ENCODE results near the gene LHFPL2.
"Not testable (repeated sequence)": the region's sequence is repeated elsewhere in the genome, so short reads cannot be mapped to it uniquely, and the experiment has no call there.

Gene LHFPL2, protein sequence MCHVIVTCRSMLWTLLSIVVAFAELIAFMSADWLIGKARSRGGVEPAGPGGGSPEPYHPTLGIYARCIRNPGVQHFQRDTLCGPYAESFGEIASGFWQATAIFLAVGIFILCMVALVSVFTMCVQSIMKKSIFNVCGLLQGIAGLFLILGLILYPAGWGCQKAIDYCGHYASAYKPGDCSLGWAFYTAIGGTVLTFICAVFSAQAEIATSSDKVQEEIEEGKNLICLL

GRCh38 chr5:78648359-78649210 lies at the start of gene LHFPL2:
Gene LHFPL2, minus strand, starts transcription at chr5:78648772. Its CDS starts 138,559 bp downstream, at chr5:78510213.
- DNase-seq (ENCODE audit: low spot score) = peak; percentile 34

DNA sequence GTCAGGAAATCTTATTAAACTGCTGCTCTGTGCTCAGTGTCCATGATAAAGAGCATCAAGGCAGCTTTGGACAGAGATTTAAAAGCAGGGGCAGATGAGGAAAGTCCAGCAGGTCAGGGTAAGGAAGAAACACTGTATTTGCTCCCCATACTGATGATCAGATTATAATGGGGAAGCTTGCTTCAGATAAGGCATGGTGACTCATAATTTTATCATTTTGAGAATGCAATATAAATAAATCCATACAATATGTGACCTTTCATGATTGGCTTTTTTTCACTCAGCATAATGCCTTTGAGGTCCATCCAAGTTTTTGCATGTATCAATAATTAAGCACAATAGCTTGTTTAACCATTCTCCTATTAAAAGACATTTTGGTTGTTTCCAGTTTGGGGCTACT lies 48.1 kb upstream of the LHFPL2 start:
- no peak for DNase-seq (ENCODE audit: low spot score)

- DNase-seq (ENCODE audit: low spot score) = not testable (repeated sequence)
Observed at GRCh38 chr5:78696052-78696451, 47.5 kb upstream of the LHFPL2 start.

DNA sequence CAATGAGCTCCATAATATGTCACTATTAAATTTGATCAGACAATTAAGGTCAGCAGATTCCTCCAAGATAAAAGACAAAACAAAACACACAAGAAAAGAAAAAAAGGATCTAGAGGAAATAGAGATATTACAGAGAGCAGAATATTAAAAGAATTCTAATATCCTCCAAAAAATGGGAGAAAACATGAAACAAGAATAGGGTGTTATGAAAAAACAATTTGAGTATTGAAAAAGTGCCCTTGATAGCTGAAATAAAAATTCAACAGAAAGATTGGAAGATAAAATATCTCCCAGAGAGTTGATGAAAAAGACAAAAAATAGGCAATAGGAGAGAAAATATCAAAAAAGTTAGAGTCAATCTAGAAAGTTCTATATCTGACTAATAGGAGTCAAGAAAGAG lies 44.8 kb upstream of the LHFPL2 start:
- DNase-seq (ENCODE audit: low spot score) = no peak

DNA sequence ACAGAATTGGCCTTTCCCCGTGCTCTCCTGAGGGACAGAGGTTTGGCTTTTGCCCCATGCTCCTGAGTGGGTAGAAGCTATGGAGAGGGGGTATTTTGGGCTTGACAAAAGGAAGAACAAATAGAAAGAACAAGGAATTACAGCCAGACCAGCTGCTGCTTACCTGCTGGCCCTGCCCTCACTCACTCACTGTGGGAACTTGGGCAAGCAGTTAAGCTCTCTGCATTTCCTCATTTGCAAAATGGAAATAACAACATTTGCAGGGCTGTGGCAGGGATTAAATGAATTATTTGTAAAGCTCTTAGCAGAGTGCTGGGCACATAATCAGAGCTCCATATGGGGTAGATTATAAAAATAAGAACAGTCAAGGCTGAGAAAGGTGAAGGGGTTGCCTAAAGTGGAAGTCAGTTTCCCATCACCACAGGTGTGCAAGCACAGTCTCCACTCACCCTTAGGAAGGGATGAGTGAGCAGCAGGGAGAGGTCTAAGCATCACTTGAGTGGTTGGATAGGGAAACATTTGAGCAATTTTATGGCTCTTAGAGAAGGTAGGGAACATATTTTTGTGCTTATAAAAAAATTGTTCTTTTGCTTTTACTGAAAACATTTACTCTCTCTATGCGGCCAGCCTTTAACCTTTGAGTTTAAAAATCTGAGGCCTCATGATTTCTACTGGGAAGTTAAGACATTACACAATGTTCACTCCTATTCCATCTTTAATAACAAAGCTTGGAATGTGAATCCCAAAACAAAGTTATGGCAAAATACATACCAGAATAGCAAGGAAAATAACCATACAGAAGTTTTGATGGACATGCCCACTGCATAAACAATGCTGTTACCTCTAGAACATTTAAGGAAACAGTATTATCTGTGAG lies 42.8 kb upstream of the LHFPL2 start:
- no peak for DNase-seq (ENCODE audit: low spot score)

DNA sequence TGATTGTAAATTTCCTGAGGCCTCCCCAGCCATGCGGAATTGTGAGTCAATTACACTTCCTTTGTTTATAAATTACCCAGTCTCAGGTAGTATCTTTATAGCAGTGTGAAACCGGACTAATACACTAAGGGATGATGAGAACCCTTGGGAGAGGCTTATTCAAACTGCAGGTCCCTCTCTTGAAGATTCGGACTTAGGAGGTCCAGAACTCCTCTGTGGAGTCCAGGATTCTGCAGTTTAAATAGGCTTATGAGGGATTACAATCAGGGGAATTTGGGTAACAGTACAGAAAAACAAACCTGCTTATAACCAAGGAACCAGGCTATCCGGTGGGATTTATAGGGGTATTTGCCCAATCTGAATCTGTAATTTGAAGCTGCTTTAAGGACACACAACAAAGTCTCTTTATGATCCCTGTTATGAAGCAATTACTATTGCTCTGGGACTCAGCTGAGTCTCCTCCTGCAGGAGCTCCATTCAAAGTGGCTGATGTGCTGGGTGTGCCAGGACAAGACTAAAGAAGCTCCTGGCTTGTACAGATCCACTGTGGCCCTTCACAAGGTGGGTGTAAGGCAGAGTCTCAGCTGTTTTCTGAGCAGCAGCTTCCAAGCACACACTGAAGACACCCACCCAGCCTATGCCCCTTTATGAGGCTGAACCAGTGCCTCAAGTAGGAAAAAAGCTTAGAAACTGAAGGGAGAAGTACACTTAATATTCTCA lies 41.8 kb upstream of the LHFPL2 start:
- DNase-seq (ENCODE audit: low spot score) = no peak

DNA sequence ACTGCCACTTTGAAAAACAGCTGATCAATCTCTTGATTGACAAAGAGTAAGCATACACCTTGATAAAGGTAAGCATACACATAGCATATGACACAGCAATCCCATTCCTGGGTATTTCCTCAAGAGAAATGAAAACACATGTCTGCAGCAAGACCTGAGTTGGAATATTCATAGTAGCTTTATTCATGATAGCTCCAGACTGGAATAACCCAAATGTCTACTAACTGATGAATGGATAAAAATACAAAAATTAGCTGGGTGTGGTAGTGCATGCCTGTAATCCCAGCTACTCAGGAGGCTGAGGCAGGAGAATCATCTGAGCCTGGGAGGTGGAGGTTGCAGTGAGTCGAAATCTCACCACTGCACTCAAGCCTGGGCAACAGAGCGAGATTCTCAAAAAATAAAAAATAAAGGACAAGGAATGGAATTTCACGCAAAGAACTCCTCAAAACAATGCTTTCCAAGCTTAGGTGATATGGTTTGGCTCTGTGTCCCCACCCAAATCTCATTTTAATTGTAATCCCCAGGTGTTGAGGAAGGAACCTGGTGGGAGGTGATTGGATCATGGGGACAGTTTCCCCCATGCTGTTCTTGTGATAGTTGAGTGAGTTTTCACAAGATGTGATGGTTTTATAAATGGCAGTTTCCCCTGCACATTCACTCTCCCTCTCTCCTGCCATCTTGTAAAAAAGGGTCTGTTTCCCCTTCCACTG lies 41.1 kb upstream of the LHFPL2 start:
- DNase-seq (ENCODE audit: low spot score) = no peak

- DNase-seq (ENCODE audit: low spot score) = not testable (repeated sequence)
Observed at GRCh38 chr5:78687514-78687913, 38.9 kb upstream of the LHFPL2 start.

DNA sequence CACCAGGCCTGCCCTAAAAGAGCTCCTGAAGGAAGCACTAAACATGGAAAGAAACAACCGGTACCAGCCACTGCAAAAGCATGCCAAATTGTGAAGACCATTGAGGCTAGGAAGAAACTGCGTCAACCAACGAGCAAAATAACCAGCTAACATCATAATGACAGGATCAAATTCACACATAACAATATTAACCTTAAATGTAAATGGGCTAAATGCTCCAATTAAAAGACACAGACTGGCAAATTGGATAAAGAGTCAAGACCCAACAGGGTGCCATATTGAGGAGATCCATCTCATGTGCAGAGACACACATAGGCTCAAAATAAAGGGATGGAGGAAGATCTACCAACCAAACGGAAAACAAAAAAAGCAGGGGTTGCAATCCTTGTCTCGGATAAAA lies 35.3 kb upstream of the LHFPL2 start:
- DNase-seq (ENCODE audit: low spot score) = not testable (repeated sequence)

DNA sequence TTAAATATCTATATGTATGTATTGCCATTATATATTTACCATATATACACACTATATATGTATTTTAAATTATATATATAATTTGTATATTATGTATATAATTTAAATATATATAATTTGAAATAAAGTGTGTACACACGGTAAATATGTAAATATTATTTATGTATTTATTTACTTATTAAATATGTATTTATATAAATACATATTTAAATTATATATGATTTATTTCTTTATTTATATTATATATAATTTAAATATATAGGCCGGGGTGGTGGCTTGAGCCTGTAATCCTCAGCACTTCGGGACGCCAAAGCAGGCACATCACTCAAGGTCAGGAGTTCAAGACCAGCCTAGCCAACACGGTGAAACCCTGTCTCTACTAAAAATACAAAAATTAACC lies 31.3 kb upstream of the LHFPL2 start:
- DNase-seq (ENCODE audit: low spot score) = no peak

- no peak for DNase-seq (ENCODE audit: low spot score)
Observed at GRCh38 chr5:78677777-78678668, 29.5 kb upstream of the LHFPL2 start.

GRCh38 chr5:78675956-78676730 lies 27.6 kb upstream of the LHFPL2 start:
- no peak for DNase-seq (ENCODE audit: low spot score)

GRCh38 chr5:78673827-78674226 lies 25.3 kb upstream of the LHFPL2 start:
- DNase-seq (ENCODE audit: low spot score) = not testable (repeated sequence)

GRCh38 chr5:78672154-78672553 lies 23.6 kb upstream of the LHFPL2 start:
- DNase-seq (ENCODE audit: low spot score) = no peak

DNA sequence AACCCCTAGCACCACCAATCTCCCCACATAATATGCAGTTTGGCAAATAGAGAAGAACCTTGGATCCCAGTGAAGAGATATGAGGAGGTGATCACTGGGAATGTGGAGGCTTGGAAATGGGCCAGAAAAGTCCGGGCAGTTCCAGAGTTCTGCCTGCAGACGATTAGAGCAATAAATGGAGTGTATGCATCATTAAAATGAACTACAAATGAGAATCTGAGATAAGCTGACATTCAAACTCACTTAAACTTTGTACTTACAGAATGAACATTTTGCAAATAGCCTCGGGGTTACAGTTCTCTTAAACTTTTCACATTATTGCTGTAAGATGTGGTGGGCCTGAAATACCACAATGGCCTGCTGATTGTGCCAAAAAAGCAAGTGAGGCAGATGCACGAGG lies 23.0 kb upstream of the LHFPL2 start:
- DNase-seq (ENCODE audit: low spot score) = no peak

GRCh38 chr5:78670701-78671269 lies 22.2 kb upstream of the LHFPL2 start:
- DNase-seq (ENCODE audit: low spot score) = no peak

DNA sequence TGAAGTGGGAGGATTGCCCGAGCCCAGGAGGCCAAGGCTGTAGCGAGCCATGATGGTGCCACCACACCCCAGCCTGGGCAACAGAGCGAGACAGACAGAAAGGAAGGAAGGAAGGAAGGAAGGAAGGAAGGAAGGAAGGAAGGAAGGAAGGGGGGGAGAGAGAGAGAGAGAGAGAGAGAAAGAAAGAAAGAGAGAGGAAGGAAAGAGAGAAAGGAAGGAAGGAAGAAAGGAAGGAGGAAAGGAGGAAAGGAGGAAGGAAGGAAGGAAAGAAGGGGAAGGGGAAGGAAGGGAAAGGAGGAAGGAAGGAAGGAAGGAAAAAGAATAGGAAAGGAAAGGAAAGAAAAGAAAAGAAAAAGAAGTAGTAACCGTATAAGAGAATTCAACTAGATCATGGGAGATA lies 20.8 kb upstream of the LHFPL2 start:
- no peak for DNase-seq (ENCODE audit: low spot score)

GRCh38 chr5:78667461-78668103 lies 19.0 kb upstream of the LHFPL2 start:
- no peak for DNase-seq (ENCODE audit: low spot score)
